Loucy (cell line): ENCODE measurements around the gene TFDP1.

Source experiments
- H2AFZ ChIP-seq: fragments of 200-600 bp; sonication (generic); 2 replicates; pipeline ENCODE4 v1.6.0; 2016; ENCODE audit warnings: antibody characterized with exemption, mild to moderate bottlenecking, low read length, moderate library complexity
- H3F3A ChIP-seq: fragments of 200-600 bp; 2 replicates; pipeline ENCODE4 v1.6.0; 2016; ENCODE audit warnings: antibody characterized with exemption, low read depth, mild to moderate bottlenecking
- H3K27me3 ChIP-seq: fragments of 200-600 bp; sonication (generic); 2 replicates; pipeline ENCODE4 v1.6.1; 2014; ENCODE audit warnings: low read length, mild to moderate bottlenecking; ENCODE audit not compliant: insufficient read depth, poor library complexity, severe bottlenecking
- H3K36me3 ChIP-seq: fragments of 200-600 bp; sonication (generic); 2 replicates; pipeline ENCODE4 v1.6.1; 2016; ENCODE audit warnings: low read length; ENCODE audit not compliant: insufficient read depth
- H3K4me1 ChIP-seq: fragments of 200-600 bp; sonication (generic); 2 replicates; pipeline ENCODE4 v1.5.1; 2014; ENCODE audit warnings: low read length, mild to moderate bottlenecking; ENCODE audit not compliant: insufficient read depth, poor library complexity, severe bottlenecking
- H3K4me2 ChIP-seq: fragments of 200-600 bp; sonication (generic); 2 replicates; pipeline ENCODE4 v1.6.0; 2014; ENCODE audit warnings: antibody characterized with exemption, low read length, low read depth, mild to moderate bottlenecking; ENCODE audit not compliant: poor library complexity, severe bottlenecking
- H3K4me3 ChIP-seq: fragments of 200-600 bp; sonication (generic); 2 replicates; pipeline ENCODE4 v1.5.1; 2014; ENCODE audit warnings: low read length, mild to moderate bottlenecking, mixed read lengths; ENCODE audit not compliant: poor library complexity, severe bottlenecking
- H3K79me2 ChIP-seq: fragments of 200-600 bp; sonication (generic); 2 replicates; pipeline ENCODE4 v1.6.1; 2014; ENCODE audit warnings: low read length; ENCODE audit not compliant: insufficient read depth
- H3K9ac ChIP-seq: fragments of 200-600 bp; sonication (generic); 2 replicates; pipeline ENCODE4 v1.6.0; 2014; ENCODE audit warnings: mild to moderate bottlenecking, low read depth, low read length, moderate library complexity; ENCODE audit not compliant: poor library complexity, severe bottlenecking
- H3K9me2 ChIP-seq: fragments of 200-600 bp; sonication (generic); replicated peaks from 2 replicates; pipeline ENCODE4 v1.6.1; 2016; ENCODE audit warnings: low read depth, low read length, mixed read lengths
- H3K9me3 ChIP-seq: fragments of 200-600 bp; sonication (generic); 2 replicates; pipeline ENCODE4 v1.6.1; 2014; ENCODE audit warnings: mild to moderate bottlenecking, antibody characterized with exemption, low read length, low read depth; ENCODE audit not compliant: insufficient read depth
- H4K20me1 ChIP-seq: fragments of 200-600 bp; sonication (generic); 2 replicates; pipeline ENCODE4 v1.6.0; 2014; ENCODE audit warnings: antibody characterized with exemption, low read length, mild to moderate bottlenecking; ENCODE audit not compliant: insufficient read depth, poor library complexity, severe bottlenecking
- CTCF ChIP-seq: fragments of 200-600 bp; sonication (generic); conservative IDR thresholded peaks from 2 replicates; pipeline ENCODE4 v1.5.1; 2014; ENCODE audit warnings: mild to moderate bottlenecking, antibody characterized with exemption, low read length
- EZH2phosphoT487 ChIP-seq: fragments of 200-600 bp; IDR thresholded peaks from 2 replicates; pipeline ENCODE4 v1.6.1; 2018; ENCODE audit warnings: antibody characterized with exemption, mild to moderate bottlenecking, moderate library complexity, borderline replicate concordance

Gene TFDP1

GRCh38 chr13:113579686-113580085, 4.9 kb upstream of the TFDP1 start:
- Histone ChIP-seq H3K4me1 (no peaks in the 10 kb centered on the region), H3K36me3 (no peaks in the 10 kb centered on the region), H3K4me2 (no peak overlapping the region), H2AFZ (no peak overlapping the region), H3K79me2 (no peaks in the 10 kb centered on the region), H3K9ac (no peak overlapping the region), H3F3A (no peaks in the 10 kb centered on the region), H3K27me3 (no peaks in the 10 kb centered on the region), H3K9me2 (no peaks in the 10 kb centered on the region), H3K9me3 (peaks cover 13% of the 10 kb centered on the region), H3K4me3 (no peak overlapping the region), H4K20me1 (no peaks in the 10 kb centered on the region)
- TF ChIP-seq EZH2phosphoT487, result no peak

- Histone ChIP-seq H3K4me3 (no peak overlapping the region), H3K9me2 (no peaks in the 10 kb centered on the region), H3K36me3 (no peaks in the 10 kb centered on the region), H3K79me2 (no peaks in the 10 kb centered on the region), H3K4me2 (no peak overlapping the region), H4K20me1 (no peaks in the 10 kb centered on the region), H2AFZ (no peak overlapping the region), H3K27me3 (no peaks in the 10 kb centered on the region), H3K9me3 (peaks cover under 1% of the 10 kb centered on the region; the same call in 1 of the 2 replicates), H3F3A (no peaks in the 10 kb centered on the region), H3K4me1 (peaks cover 4% of the 10 kb centered on the region), H3K9ac (no peak overlapping the region)
- TF ChIP-seq EZH2phosphoT487 (no peak), CTCF (no peak)
These were observed 2.7 kb upstream of the TFDP1 start for GRCh38 chr13:113581871-113582270.

- TF ChIP-seq EZH2phosphoT487 (no peak), CTCF (no peak)
- Histone ChIP-seq H3K4me2 (no peak overlapping the region), H3F3A (no peaks in the 10 kb centered on the region), H4K20me1 (no peaks in the 10 kb centered on the region), H3K27me3 (peaks cover 2% of the 10 kb centered on the region), H3K4me1 (peaks cover 8% of the 10 kb centered on the region), H2AFZ (no peak overlapping the region), H3K9me2 (no peaks in the 10 kb centered on the region), H3K79me2 (no peaks in the 10 kb centered on the region), H3K36me3 (no peaks in the 10 kb centered on the region), H3K9me3 (no peaks in the 10 kb centered on the region), H3K9ac (no peak overlapping the region), H3K4me3 (no peak overlapping the region)
These were observed 1.5 kb upstream of the TFDP1 start for GRCh38 chr13:113582841-113583631.
